T-cell (primary cell): ENCODE results near the gene SRRM3. TPM values are rescaled to one million over a fixed set of nuclear protein-coding genes. Genes with fewer than 3 reads are reported as not detected.
"Not testable (repeated sequence)": the region's sequence is repeated elsewhere in the genome, so short reads cannot be mapped to it uniquely, and the experiment has no call there.

Source experiments
- ATAC-seq, 4 experiments: fragments of 200-7000 bp in 3 of 4; fragments of 150-1000 bp in 1 of 4; cut with Tn5 transposase; replicated peaks in 1 of 4; 1 replicate in 3 of 4; 2 replicates in 1 of 4; pipeline ENCODE4 v1.10.0; 2021; ENCODE audit warnings: moderate library complexity in 3 of 4, mild to moderate bottlenecking in 2 of 4, moderate number of reproducible peaks in 1 of 4
- CTCF ChIA-PET, 2 donors: fragments of 300-600 bp; sonication (Branson Sonifier 250); formaldehyde crosslinking; loops; one replicate each; lab custom pipeline; 2022; ENCODE audit warnings: antibody characterized with exemption in 2 of 2; lab: Charles Lee
- POLR2A ChIA-PET, 2 donors: fragments of 300-600 bp; sonication (Branson Sonifier 250); formaldehyde crosslinking; loops; one replicate each; lab custom pipeline; 2022; ENCODE audit warnings: antibody characterized with exemption in 2 of 2; lab: Charles Lee
- DNase-seq, 35 experiments: peaks; one replicate each; pipeline versions ENCODE4 v3.0.0 to v3.0.0-alpha.2; 2013 to 2023
- H3K27ac ChIP-seq: one replicate; pipeline ENCODE4 v1.5.1; 2013; ENCODE audit warnings: low read length
- H3K27me3 ChIP-seq, 2 experiments: replicated peaks in 1 of 2; 1 replicate in 1 of 2; 2 replicates in 1 of 2; pipeline versions ENCODE4 v1.6.1 to v1.7.0; 2013; ENCODE audit warnings: low read length in 1 of 2, mixed read lengths in 1 of 2; ENCODE audit not compliant: control insufficient read depth in 2 of 2, insufficient read depth in 2 of 2; ENCODE audit errors: extremely low read depth in 1 of 2
- H3K36me3 ChIP-seq, 2 donors: 1 replicate in 1 of 2; 2 replicates in 1 of 2; pipeline versions ENCODE4 v1.6.1 to v1.7.0; 2013; ENCODE audit warnings: low read length in 1 of 2; ENCODE audit not compliant: control insufficient read depth in 2 of 2, insufficient read depth in 1 of 2; ENCODE audit errors: extremely low read depth in 1 of 2
- H3K4me1 ChIP-seq, 2 experiments: 1 replicate in 1 of 2; 2 replicates in 1 of 2; pipeline versions ENCODE4 v1.6.1 to v1.7.0; 2013; ENCODE audit warnings: low read length in 2 of 2, mixed read lengths in 1 of 2; ENCODE audit not compliant: insufficient read depth in 2 of 2, control insufficient read depth in 1 of 2; ENCODE audit errors: extremely low read depth in 1 of 2
- H3K4me3 ChIP-seq, 2 donors: 1 replicate in 1 of 2; 2 replicates in 1 of 2; pipeline versions ENCODE4 v1.5.1 to v1.7.0; 2013; ENCODE audit warnings: mild to moderate bottlenecking in 2 of 2, low read length in 1 of 2, moderate library complexity in 1 of 2; ENCODE audit not compliant: control insufficient read depth in 1 of 2; ENCODE audit errors: extremely low read depth in 1 of 2
- H3K9me3 ChIP-seq: 2 replicates; pipeline ENCODE4 v1.7.0; 2013
- H3K27ac Mint-ChIP-seq, 2 donors: one replicate each; pipeline ENCODE4 v1.8.0; 2020 to 2021; ENCODE audit warnings: mild to moderate bottlenecking in 2 of 2, mixed read lengths in 2 of 2
- H3K27me3 Mint-ChIP-seq, 2 donors: one replicate each; pipeline ENCODE4 v1.8.0; 2021 to 2022; ENCODE audit warnings: mixed read lengths in 2 of 2
- H3K36me3 Mint-ChIP-seq: one replicate; pipeline ENCODE4 v1.8.0; 2021; ENCODE audit warnings: mixed read lengths
- H3K4me1 Mint-ChIP-seq, 3 donors: one replicate each; pipeline ENCODE4 v1.8.0; 2020 to 2022; ENCODE audit warnings: mixed read lengths in 3 of 3, mild to moderate bottlenecking in 1 of 3
- H3K4me3 Mint-ChIP-seq, 3 donors: one replicate each; pipeline ENCODE4 v1.8.0; 2020 to 2022; ENCODE audit warnings: mild to moderate bottlenecking in 3 of 3, mixed read lengths in 3 of 3, moderate library complexity in 3 of 3
- H3K9me3 Mint-ChIP-seq, 3 donors: one replicate each; pipeline ENCODE4 v1.8.0; 2020 to 2022; ENCODE audit warnings: mixed read lengths in 3 of 3
- WGBS: methylation state at CpG from one replicate; pipeline ENCODE4 v1.1.5; 2013; ENCODE audit warnings: missing lambda C conversion rate; ENCODE audit not compliant: insufficient coverage; 5-methylcytosine and 5-hydroxymethylcytosine counted together
- total RNA-seq, 35 experiments: library from RNA in 6 of 35; stranded (reverse) in 6 of 35; fragments of 120-200 nt in 1 of 35; gene quantifications; one replicate each; pipeline versions ENCODE4 v1.2.1 to v1.2.4 and lab custom pipeline; 2013 to 2026

Gene SRRM3
- total RNA-seq, 5 donors from 2014 or later (not counting 1 experiment from before 2014, with no cell fraction given), result not detected

DNA sequence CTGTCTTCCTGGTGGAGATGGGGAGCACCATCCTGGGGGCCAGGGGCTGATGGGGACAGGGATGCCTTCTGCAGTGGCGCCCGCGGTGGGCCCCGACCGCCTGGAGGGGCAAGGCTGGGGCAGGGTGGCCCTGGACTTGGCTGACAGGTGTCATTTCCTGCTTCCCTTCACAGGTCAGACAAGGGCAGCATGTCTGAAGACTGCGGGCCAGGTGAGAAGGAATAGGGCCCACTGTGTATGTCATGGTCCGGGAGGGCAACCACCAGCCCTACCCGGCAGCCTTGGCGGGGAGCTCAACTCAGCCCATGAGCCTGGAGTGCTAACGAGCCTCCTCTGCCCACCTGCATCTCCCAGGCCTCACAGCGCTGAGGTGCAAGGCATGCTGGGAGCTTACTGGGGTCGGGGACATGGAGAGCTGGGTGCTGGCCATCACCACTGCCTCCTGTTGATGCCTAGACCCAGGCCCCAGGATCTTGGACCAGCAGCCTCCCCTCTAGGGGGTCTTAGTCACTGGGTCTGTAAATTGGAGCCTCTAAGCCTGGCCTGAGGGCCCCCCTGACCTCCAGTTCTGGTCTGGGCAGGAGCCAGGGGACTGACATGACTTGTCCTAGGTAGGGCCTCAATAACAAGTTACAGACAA, 28.0 kb upstream of the SRRM3 start:
- CTCF ChIA-PET, result no interaction called here
- H3K4me1 Mint-ChIP-seq, result peaks cover 3 to 7% (median 6%) of the 10 kb centered on the region in 3 donors

DNA sequence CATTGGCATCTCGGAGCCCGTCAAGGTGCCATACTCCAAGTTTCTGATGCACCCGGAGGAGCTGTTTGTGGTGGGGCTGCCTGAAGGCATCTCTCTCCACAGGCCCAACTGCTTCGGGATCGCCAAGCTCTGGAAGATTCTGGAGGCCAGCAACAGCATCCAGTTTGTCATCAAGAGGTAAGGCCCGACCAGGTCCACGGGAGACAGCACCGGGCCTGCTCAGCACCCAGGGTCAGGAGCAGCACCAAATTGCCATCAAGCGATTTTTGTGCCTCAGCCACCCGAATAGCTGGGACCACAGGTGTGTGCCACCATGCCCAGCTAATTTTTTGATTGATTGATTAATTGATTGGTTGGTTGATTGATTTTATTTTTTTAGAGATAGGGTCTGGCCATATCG, 24.7 kb upstream of the SRRM3 start:
- CTCF ChIA-PET, result interaction anchor here in 1 of 2 donors (0.5 to 2.5 kb wide), 3 partner anchors 58 to 138 kb away, joined by 4 to 10 read pairs (median 5); no protein-coding TSS in a partner anchor
- POLR2A ChIA-PET, H3K27me3 Mint-ChIP-seq, H3K27ac ChIP-seq, H3K4me3 Mint-ChIP-seq, ATAC-seq, H3K27ac Mint-ChIP-seq, H3K9me3 ChIP-seq, H3K36me3 ChIP-seq, H3K4me3 ChIP-seq, H3K36me3 Mint-ChIP-seq, DNase-seq, H3K4me1 Mint-ChIP-seq, H3K9me3 Mint-ChIP-seq: not testable (repeated sequence)
- Histone ChIP-seq H3K4me1 (peaks cover 0 to 12% of the 10 kb centered on the region in 2 experiments), H3K27me3 (peaks cover 0 to 17% of the 10 kb centered on the region in 2 experiments)
- WGBS, result 93% methylated on average over 8 of the region's 11 CpGs

More for the DNA sequence above, 28.0 kb upstream of the SRRM3 start:
- Histone ChIP-seq H3K36me3 (no peaks in the 10 kb centered on the region), H3K9me3 (no peaks in the 10 kb centered on the region), H3K27ac (no peak overlapping the region), H3K4me1 (peaks cover 0 to 10% of the 10 kb centered on the region in 2 experiments), H3K4me3 (no peak overlapping the region), H3K27me3 (peaks cover 0 to 11% of the 10 kb centered on the region in 2 experiments)
- H3K9me3 Mint-ChIP-seq, result no peaks in the 10 kb centered on the region
- DNase-seq (no peak), ATAC-seq (no peak)
- 79% methylated on average over 8 of the region's 12 CpGs for WGBS
- no peak overlapping the region for H3K4me3 Mint-ChIP-seq
- POLR2A ChIA-PET, result no interaction called here
- peaks cover 0 to 2% of the 10 kb centered on the region in 2 donors for H3K27me3 Mint-ChIP-seq
- H3K36me3 Mint-ChIP-seq, result no peaks in the 10 kb centered on the region
- H3K27ac Mint-ChIP-seq, result no peak overlapping the region

GRCh38 chr7:76179686-76180085, 22.0 kb upstream of the SRRM3 start:
- H3K4me3 Mint-ChIP-seq, result no peak overlapping the region
- H3K36me3 Mint-ChIP-seq, result no peaks in the 10 kb centered on the region
- peaks cover 0 to 11% of the 10 kb centered on the region in 2 experiments for H3K27me3 ChIP-seq
- ChIA-PET CTCF (no interaction called here), POLR2A (no interaction called here)
- H3K4me1 ChIP-seq, result peaks cover 0 to 12% of the 10 kb centered on the region in 2 experiments
- peaks cover 3 to 6% (median 5%) of the 10 kb centered on the region in 3 donors for H3K4me1 Mint-ChIP-seq
- no peaks in the 10 kb centered on the region for H3K9me3 Mint-ChIP-seq
- peaks cover 0 to 4% of the 10 kb centered on the region in 2 donors for H3K27me3 Mint-ChIP-seq
- ATAC-seq (no peak), DNase-seq (no peak)
- no peak overlapping the region for H3K27ac ChIP-seq
- H3K27ac Mint-ChIP-seq, result no peak overlapping the region
- no peak overlapping the region for H3K4me3 ChIP-seq
- WGBS, result 87% methylated on average over 9 of the region's 10 CpGs
- H3K36me3 ChIP-seq, result no peaks in the 10 kb centered on the region
- H3K9me3 ChIP-seq, result no peaks in the 10 kb centered on the region

GRCh38 chr7:76182225-76182960, 19.3 kb upstream of the SRRM3 start:
- H3K4me3 Mint-ChIP-seq, result no peak overlapping the region
- ChIA-PET POLR2A (no interaction called here), CTCF (interaction anchor here in 1 of 2 donors (0.6 to 0.7 kb wide), 2 partner anchors 28 to 233 kb away, joined by 3 read pairs; no protein-coding TSS in a partner anchor)
- WGBS, result 100% methylated on average over 2 of the region's 7 CpGs
- Histone ChIP-seq H3K9me3 (no peaks in the 10 kb centered on the region), H3K4me1 (peaks cover 0 to 12% of the 10 kb centered on the region in 2 experiments), H3K27me3 (peaks cover 0 to 30% of the 10 kb centered on the region in 2 experiments), H3K4me3 (no peak overlapping the region), H3K27ac (no peak overlapping the region), H3K36me3 (no peaks in the 10 kb centered on the region)
- ATAC-seq (no peak), DNase-seq (no peak)
- H3K27ac Mint-ChIP-seq, result no peak overlapping the region
- H3K9me3 Mint-ChIP-seq, result no peaks in the 10 kb centered on the region
- H3K4me1 Mint-ChIP-seq, result peaks cover 3 to 6% (median 5%) of the 10 kb centered on the region in 3 donors
- no peaks in the 10 kb centered on the region for H3K36me3 Mint-ChIP-seq
- peaks cover 2 to 4% of the 10 kb centered on the region in 2 donors for H3K27me3 Mint-ChIP-seq

DNA sequence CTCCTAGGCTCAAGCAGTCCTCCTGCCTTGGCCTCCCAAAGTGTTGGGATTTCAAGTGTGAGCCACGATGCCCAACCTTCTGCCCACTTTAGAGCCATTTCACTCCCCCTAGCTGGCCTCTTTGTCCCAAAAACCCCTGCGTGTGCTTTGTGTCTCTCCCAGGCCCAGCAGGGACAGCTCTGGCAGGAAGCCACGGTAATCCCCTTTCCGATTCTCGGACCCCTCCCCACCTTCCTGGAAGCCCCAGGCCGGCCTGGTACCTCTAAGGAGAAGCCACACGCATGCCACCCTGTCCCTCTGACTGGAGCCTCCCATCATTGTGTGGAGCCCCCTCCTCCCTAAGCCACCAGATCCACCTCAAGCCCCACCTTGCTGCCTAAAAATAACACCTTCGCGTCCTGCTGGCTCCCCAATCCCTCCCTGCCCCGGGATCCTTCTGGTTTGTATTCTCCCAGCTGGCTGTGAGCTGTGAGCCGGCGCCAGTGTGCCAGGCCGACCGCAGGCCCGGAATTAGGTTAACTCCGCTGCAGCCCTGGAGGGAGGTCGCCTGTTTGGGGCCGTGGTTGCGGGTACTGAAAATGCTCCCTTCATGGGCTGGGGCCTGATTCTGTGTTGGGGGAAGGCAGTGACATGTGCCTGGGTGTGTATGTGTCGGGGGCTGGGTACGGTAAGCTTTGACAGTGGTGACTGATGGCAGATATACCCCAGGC, 16.4 kb upstream of the SRRM3 start:
- H3K4me1 Mint-ChIP-seq, result no peaks in the 10 kb centered on the region
- H3K27ac ChIP-seq, result no peak overlapping the region
- H3K9me3 Mint-ChIP-seq, result no peaks in the 10 kb centered on the region
- ATAC-seq (no peak), DNase-seq (no peak)
- H3K9me3 ChIP-seq, result no peaks in the 10 kb centered on the region
- POLR2A ChIA-PET, result no interaction called here
- no peaks in the 10 kb centered on the region for H3K4me1 ChIP-seq
- H3K36me3 Mint-ChIP-seq, result no peaks in the 10 kb centered on the region
- no peak overlapping the region for H3K27ac Mint-ChIP-seq
- H3K36me3 ChIP-seq, result no peaks in the 10 kb centered on the region
- H3K4me3 Mint-ChIP-seq, result no peak overlapping the region
- WGBS, result 61% methylated on average over 21 of the region's 21 CpGs
- CTCF ChIA-PET, result interaction anchor here in 1 of 2 donors (0.6 kb wide), 1 partner anchor 18 kb away, joined by 3 read pairs; no protein-coding TSS in a partner anchor
- H3K27me3 Mint-ChIP-seq, result peaks cover 2 to 8% of the 10 kb centered on the region in 2 donors
- no peak overlapping the region for H3K4me3 ChIP-seq
- H3K27me3 ChIP-seq, result peaks cover 0 to 25% of the 10 kb centered on the region in 2 experiments

DNA sequence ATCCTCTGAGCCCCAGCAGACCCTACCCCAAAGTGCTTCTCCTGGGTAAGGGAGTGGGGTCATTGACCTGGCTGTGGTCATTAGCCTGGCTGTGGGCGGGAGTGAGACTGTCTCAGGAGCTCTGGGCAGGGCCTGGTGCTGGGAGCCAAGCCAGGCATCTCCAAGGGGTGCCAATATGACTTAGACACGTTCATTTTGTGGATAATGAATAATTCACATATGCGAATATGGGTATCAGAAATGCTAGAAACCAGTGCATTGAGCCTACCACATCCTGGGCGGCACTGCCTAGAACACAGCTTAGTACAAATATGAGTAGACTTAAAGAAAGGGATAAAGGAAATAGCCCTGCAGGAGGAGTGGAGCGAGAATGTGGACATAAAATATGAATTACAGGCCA, 14.4 kb upstream of the SRRM3 start:
- Histone ChIP-seq H3K27me3 (peaks cover 0 to 26% of the 10 kb centered on the region in 2 experiments), H3K36me3 (no peaks in the 10 kb centered on the region), H3K4me1 (no peaks in the 10 kb centered on the region), H3K9me3 (no peaks in the 10 kb centered on the region), H3K4me3 (no peak overlapping the region), H3K27ac (no peak overlapping the region)
- Mint-ChIP-seq H3K36me3 (no peaks in the 10 kb centered on the region), H3K9me3 (no peaks in the 10 kb centered on the region), H3K4me1 (no peaks in the 10 kb centered on the region), H3K4me3 (no peak overlapping the region), H3K27me3 (peaks cover 4 to 8% of the 10 kb centered on the region in 2 donors), H3K27ac (no peak overlapping the region)
- no peak for ATAC-seq
- DNase-seq, result no peak
- 45% methylated on average over 2 of the region's 5 CpGs for WGBS
- ChIA-PET POLR2A (interaction anchor here in 1 of 2 donors (0.7 kb wide), 1 partner anchor 147 kb away, joined by 3 read pairs; no protein-coding TSS in a partner anchor), CTCF (interaction anchor here (0.5 to 1.2 kb wide), 2 partner anchors 11 kb away, joined by 3 read pairs; no protein-coding TSS in a partner anchor)
